Transverse colon (tissue), 4 donors: ENCODE data around the gene VMAC. TPM values are rescaled to one million over a fixed set of nuclear protein-coding genes. Genes with fewer than 3 reads are reported as not detected.

Experiments used
- DNase-seq: peaks from one replicate; pipeline ENCODE4 v3.0.0-alpha.2; 2019
- H3K27ac ChIP-seq, 4 donors: fragments of 200-600 bp; sonication (generic); 2 replicates each; pipeline ENCODE4 v1.5.1; 2016 to 2018; ENCODE audit warnings: inconsistent platforms in 4 of 4
- H3K27me3 ChIP-seq: fragments of 200-600 bp; sonication (generic); 2 replicates; pipeline ENCODE4 v1.5.1; 2017; ENCODE audit warnings: inconsistent platforms
- H3K36me3 ChIP-seq, 4 donors: fragments of 200-600 bp; sonication (generic); 2 replicates each; pipeline ENCODE4 v1.5.1; 2017 to 2019; ENCODE audit warnings: inconsistent platforms in 4 of 4
- H3K4me1 ChIP-seq, 4 donors: fragments of 200-600 bp; sonication (generic); 2 replicates each; pipeline ENCODE4 v1.5.1; 2017 to 2020; ENCODE audit warnings: inconsistent platforms in 4 of 4
- H3K4me3 ChIP-seq, 4 donors: fragments of 200-600 bp; sonication (generic); 1 replicate in 1 of 4; 2 replicates in 3 of 4; pipeline versions ENCODE4 v1.5.1 to v1.6.1; 2017 to 2019; ENCODE audit warnings: inconsistent platforms in 4 of 4
- H3K9me3 ChIP-seq, 2 donors: fragments of 200-600 bp; sonication (generic); 2 replicates each; pipeline ENCODE4 v1.5.1; 2017 to 2019; ENCODE audit warnings: inconsistent platforms in 2 of 2
- CTCF ChIP-seq, 5 experiments: fragments of 200-600 bp in 3 of 5; fragments of 450-650 bp in 2 of 5; sonication (generic) in 3 of 5; IDR thresholded peaks; 1 replicate in 2 of 5; 2 replicates in 3 of 5; pipeline ENCODE4 v1.5.1; 2016 to 2017; ENCODE audit warnings: antibody characterized with exemption in 5 of 5, inconsistent platforms in 3 of 5, mild to moderate bottlenecking in 2 of 5, moderate library complexity in 1 of 5
- EP300 ChIP-seq: sonication (generic); formaldehyde crosslinking; IDR thresholded peaks from one replicate; pipeline ENCODE4 v1.6.1; 2017; ENCODE audit warnings: antibody characterized with exemption, low read depth
- POLR2A ChIP-seq: fragments of 450-650 bp; IDR thresholded peaks from one replicate; pipeline ENCODE4 v1.6.1; 2016; ENCODE audit warnings: antibody characterized with exemption, mild to moderate bottlenecking, moderate library complexity
- POLR2AphosphoS5 ChIP-seq, 3 donors: sonication (generic); formaldehyde crosslinking; IDR thresholded peaks; one replicate each; pipeline ENCODE4 v1.6.1; 2016; ENCODE audit warnings: antibody characterized with exemption in 3 of 3
- WGBS, 2 donors: methylation state at CpG; one replicate each; pipeline ENCODE4 v1.1.5; 2018; ENCODE audit warnings: low coverage in 1 of 2; 5-methylcytosine and 5-hydroxymethylcytosine counted together
- in situ Hi-C, 4 donors: fragments of 200-750 bp; cut with MboI; loops; one replicate each; pipeline versions ENCODE4 v1.15.0 to v1.15.1; 2017; ENCODE audit warnings: low sequenced_read_pairs in 3 of 4, low pct_ligation_motif_present in 1 of 4, low pct_unique_long_range_greater_than_20kb in 1 of 4
- intact Hi-C: fragments of 100-400 bp; cut with DNase I; formaldehyde crosslinking; loops from one replicate; pipeline ENCODE4 v1.15.1; 2023; ENCODE audit warnings: low total_unique reads
- total RNA-seq, 4 donors: library from RNA; depleted of rRNA; stranded (reverse); fragments of >200 nt; gene quantifications; one replicate each; pipeline ENCODE4 v1.1.0, GENCODE V29; 2016

VMAC gene
- total RNA-seq, 4 donors from 2014 or later = 8.9 to 59.5 (median 18.4) TPM

- no peak overlapping the region for H3K27ac ChIP-seq
- no peak for DNase-seq
- WGBS, 2 donors = 94% methylated on average over 26 of the region's 30 CpGs; no CpG with 5 or more reads in 1 of the 2 donors
- no peak for TF ChIP-seq EP300
- TF ChIP-seq POLR2A = no peak
- no peak for TF ChIP-seq POLR2AphosphoS5 (IDR thresholded peaks at IDR 0.05)
- TF ChIP-seq CTCF (IDR thresholded peaks at IDR 0.05) = no peak
- intact Hi-C loops = no loop called here
- H3K36me3 ChIP-seq = peaks cover 0 to 15% (median 3%) of the 10 kb centered on the region in 4 donors
- in situ Hi-C loops = loop anchor here in 1 of 4 donors (10.0 kb wide), 1 partner anchor 93 kb away; the partner anchor contains the start of gene NRTN
- no peaks in the 10 kb centered on the region for H3K9me3 ChIP-seq
- peaks cover 1 to 5% (median 5%) of the 10 kb centered on the region in 4 donors for H3K4me1 ChIP-seq
- H3K27me3 ChIP-seq = no peaks in the 10 kb centered on the region
- H3K4me3 ChIP-seq = no peak overlapping the region
Observed at GRCh38 chr19:5897189-5897969, 7.3 kb upstream of the VMAC start.

GRCh38 chr19:5899728-5900526, 4.7 kb upstream of the VMAC start:
- no peak for DNase-seq
- TF ChIP-seq POLR2AphosphoS5 (IDR thresholded peaks at IDR 0.05) (no peak), POLR2A (no peak), CTCF (IDR thresholded peaks at IDR 0.05) (no peak), EP300 (no peak)
- no peaks in the 10 kb centered on the region for H3K9me3 ChIP-seq
- H3K27ac ChIP-seq = no peak overlapping the region
- peaks cover 0 to 10% (median 10%) of the 10 kb centered on the region in 4 donors for H3K4me1 ChIP-seq
- peaks cover 0 to 15% (median 3%) of the 10 kb centered on the region in 4 donors for H3K36me3 ChIP-seq
- H3K27me3 ChIP-seq = no peaks in the 10 kb centered on the region
- in situ Hi-C loops = loop anchor here in 1 of 4 donors (10.0 kb wide), 1 partner anchor 95 kb away; the partner anchor contains the start of gene NRTN
- intact Hi-C loops = no loop called here
- 90% methylated on average over 10 of the region's 13 CpGs; no CpG with 5 or more reads in 1 of the 2 donors for WGBS, 2 donors
- no peak overlapping the region for H3K4me3 ChIP-seq

GRCh38 chr19:5900976-5901375, 3.7 kb upstream of the VMAC start:
- intact Hi-C loops = no loop called here
- DNase-seq = no peak
- Histone ChIP-seq H3K27ac (no peak overlapping the region), H3K27me3 (no peaks in the 10 kb centered on the region), H3K36me3 (peaks cover 0 to 7% (median 0%) of the 10 kb centered on the region in 4 donors), H3K9me3 (no peaks in the 10 kb centered on the region), H3K4me1 (peaks cover 7 to 20% (median 19%) of the 10 kb centered on the region in 4 donors), H3K4me3 (no peak overlapping the region)
- in situ Hi-C loops = no loop called here
- TF ChIP-seq POLR2AphosphoS5 (IDR thresholded peaks at IDR 0.05) (no peak), EP300 (no peak), POLR2A (no peak), CTCF (IDR thresholded peaks at IDR 0.05) (no peak)
- 87 to 89% methylated on average over 6 to 8 of the region's 8 CpGs for WGBS, 2 donors

GRCh38 chr19:5903056-5903623, 1.5 kb upstream of the VMAC start:
- peak overlapping the region; percentile 52 to 80 (median 62) for H3K4me3 ChIP-seq
- H3K27ac ChIP-seq = peak overlapping the region; percentile 84 to 93 (median 88)
- H3K4me1 ChIP-seq = peaks cover 11 to 21% (median 21%) of the 10 kb centered on the region in 4 donors
- no peaks in the 10 kb centered on the region for H3K9me3 ChIP-seq
- TF ChIP-seq POLR2A (no peak), CTCF (IDR thresholded peaks at IDR 0.05) (peak in 1 of 5 experiments; percentile 10)
- in situ Hi-C loops (no loop called here), intact Hi-C loops (no loop called here)
- no peak for DNase-seq
- H3K27me3 ChIP-seq = no peaks in the 10 kb centered on the region
- WGBS, 2 donors = 0 to 1% methylated on average over 3 to 27 of the region's 27 CpGs
- H3K36me3 ChIP-seq = no peaks in the 10 kb centered on the region
